ENCODE measurements around the gene CBFA2T3.
"Not testable (repeated sequence)": the region's sequence is repeated elsewhere in the genome, so short reads cannot be mapped to it uniquely, and the experiment has no call there.

CBFA2T3 gene

DNA sequence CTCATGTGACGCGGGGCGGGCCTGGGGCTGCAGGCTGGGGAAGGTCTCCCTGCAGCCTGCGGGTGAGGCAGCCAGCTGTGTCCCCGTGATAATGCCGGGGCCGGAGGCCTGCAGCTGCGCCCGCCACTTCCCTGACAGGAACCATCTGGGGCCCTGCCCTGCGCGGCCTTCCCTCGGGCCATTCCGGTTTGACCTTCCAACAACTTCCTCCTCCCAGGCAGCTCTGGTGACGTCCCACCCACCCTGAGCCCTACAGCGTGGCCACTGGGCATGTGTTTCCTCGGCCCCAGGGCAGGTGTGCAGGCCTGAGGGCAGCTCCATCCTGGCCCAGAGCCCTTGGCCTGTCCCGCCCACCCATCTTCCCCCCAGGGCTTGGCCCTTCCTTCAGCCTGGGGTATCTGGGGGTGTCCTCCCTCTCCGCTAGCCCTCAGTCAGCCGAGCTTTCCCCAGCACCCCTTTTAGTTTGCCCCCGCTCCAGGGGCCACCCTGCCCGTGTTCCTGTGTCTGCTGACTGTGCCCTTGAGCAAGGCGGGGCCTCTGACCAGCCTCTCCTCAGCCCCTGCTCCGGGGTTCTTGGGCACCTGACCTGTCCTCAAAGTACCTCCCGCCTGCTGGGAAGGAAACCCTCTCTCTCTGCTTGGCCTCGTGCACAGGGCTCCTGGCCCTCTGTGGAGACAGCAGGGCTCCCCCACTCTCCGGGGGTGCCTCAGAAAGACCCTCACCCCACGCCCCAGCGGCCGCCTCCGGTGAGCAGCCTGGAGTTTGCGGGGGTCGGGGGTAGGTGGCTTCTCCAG, at the start of gene CBFA2T3:
TSS of gene CBFA2T3 (minus strand) at position 190 of the 794 bp plus-strand sequence. CDS start 400 bp downstream, outside the sequence.
- H3K27ac ChIP-seq: peak within 1 kb of the TSS in 13 of 21 experiments; percentile 12 to 80 (median 38)
- peak within 1 kb of the TSS; percentile 9 to 31 (median 18) for H3K4me3 ChIP-seq

DNA sequence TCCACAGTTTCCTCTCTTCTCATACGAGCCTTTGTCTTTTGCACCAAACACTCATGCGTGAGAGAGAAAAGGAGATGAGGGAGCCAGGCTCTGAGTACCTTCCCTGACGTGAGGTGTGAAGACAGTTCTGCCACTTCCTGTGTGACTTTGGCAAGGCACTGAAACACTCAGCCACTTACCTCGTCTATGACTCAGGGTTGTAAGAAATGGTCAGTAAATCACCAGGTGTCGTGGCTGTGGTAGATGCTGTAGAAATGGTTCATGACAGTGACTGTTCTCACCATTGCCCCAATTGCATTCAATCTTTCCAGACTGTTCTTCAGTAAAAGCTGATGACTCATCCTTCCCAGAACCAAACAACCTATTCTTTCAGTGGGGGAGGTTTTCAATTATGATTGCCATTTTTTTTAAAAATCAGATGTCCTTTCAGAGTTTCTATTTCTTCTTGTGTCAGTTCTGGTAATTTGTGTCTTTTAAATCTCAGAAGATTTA, 49.2 kb upstream of the CBFA2T3 start:
- Histone ChIP-seq H3K27ac (no peak overlapping the region), H3K4me3 (no peak overlapping the region)

- Histone ChIP-seq H3K4me3 (no peak overlapping the region), H3K27ac (no peak overlapping the region)
Observed at GRCh38 chr16:89025636-89026035, 48.6 kb upstream of the CBFA2T3 start.

GRCh38 chr16:89024546-89025060, 47.6 kb upstream of the CBFA2T3 start:
- Histone ChIP-seq H3K4me3 (no peak overlapping the region), H3K27ac (no peak overlapping the region)

DNA sequence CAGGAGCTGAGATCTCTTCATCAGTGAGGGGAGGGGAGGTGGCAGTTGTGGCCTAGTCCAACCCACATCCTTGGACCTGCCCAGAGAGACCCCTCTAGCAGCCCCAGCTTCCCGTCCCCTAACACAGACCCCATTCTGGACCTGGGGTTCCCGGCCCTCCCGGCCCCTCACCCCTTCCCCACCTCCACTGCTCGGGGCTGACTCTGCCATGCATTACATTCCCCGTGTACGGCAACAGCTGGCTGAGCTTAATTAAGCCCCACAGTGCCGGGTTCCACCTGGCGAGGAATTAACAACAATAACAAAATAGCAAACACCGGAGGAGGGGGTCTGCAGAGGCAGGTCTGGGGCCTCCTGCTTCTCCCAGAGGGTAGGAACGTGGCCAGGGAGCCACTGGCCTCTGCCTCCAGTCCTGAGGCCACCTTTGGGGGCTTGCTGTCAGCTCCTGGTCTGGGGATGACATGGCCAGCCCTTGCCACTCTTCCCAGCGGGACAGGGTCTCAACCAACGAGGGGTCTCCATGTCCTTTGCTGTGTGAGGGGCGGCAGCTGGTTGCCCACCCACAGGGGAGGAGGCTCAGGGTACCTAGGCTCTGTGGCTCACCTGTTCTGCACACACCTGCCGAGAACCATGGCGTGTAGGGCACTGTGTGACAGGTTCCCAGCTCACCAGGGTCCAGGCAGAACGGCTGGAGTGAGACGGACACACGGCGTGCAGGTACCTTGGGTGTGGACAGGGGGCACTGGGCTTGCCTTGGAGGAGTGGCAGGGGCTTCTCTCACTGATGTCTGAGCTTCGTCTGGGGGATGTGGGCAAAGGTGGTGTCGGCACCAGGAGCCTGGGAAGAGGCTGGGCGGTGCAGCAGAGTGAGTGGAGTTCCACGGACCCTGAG, 46.9 kb upstream of the CBFA2T3 start:
- Histone ChIP-seq H3K27ac (no peak overlapping the region), H3K4me3 (no peak overlapping the region)

DNA sequence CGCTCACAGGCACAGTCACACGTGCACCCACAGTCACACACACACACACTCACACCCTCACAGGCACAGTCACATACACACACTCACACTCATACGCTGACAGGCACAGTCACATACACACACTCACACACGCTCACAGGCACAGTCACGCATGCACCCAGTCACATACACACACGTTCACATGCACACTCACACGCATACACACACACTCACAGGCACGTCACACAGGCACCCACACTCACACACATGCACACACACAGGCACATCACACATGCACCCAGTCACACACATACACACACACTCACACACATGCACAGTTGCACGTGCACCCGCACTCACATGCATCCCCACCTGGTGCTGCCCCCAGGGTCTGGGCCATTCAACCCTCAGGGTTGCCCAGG, 46.1 kb upstream of the CBFA2T3 start:
- Histone ChIP-seq H3K27ac (no peak overlapping the region), H3K4me3 (no peak overlapping the region)

GRCh38 chr16:89022051-89022836, 45.2 kb upstream of the CBFA2T3 start:
- H3K4me3 ChIP-seq: no peak overlapping the region
- no peak overlapping the region for H3K27ac ChIP-seq

DNA sequence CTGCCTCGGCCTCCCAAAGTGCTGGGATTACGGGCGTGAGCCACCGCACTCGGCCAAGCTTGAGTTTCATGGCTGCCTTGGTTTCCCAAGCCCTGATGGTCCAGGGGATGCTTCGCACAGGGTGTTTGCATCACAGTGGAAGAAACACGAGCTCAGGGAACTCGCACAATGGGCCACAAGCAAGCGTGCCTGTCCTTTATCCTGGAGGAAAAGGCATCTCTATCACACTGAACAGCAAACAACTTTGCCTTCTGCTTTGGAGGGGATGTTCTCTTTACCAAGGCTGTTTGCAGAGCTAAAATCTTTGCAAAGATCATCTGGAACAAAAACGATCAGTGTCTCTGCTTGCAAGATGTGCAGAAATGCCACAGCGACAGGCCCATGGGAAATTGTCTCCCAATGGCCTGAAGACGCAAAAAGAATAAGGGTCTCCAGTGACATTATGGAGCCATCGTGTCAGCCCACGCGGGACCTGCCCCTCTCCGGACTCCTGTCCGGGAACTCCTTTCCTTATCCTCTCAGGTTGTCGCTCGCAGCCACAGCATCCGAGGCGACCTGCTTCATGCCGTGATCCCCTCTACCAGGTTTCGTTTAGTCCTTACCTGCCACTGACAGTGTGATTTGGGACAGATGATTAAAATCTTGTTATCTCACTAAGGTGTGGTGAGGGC, 44.1 kb upstream of the CBFA2T3 start:
- Histone ChIP-seq H3K27ac (no peak overlapping the region), H3K4me3 (no peak overlapping the region)

GRCh38 chr16:89020068-89020924, 43.3 kb upstream of the CBFA2T3 start:
- no peak overlapping the region for H3K4me3 ChIP-seq

DNA sequence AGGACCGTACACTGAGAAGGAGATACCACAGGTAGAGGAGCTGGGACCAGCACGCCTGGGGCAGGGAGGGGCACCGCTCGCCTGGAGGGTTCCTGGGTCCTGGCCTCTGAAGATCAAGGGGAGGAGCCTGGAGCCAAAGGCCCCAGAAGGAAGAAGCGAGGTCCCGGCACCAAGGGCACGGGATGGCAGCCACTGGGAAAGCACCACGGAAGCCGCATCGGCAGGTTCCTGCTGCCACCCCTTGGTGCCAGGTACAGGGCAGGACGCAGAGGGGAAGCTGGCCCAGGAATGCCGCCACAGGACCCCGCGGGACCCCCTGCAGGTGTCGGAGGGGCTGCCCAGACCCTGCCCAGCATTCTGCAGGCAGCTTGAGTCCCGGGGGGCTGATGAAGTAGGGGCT, 42.5 kb upstream of the CBFA2T3 start:
- Histone ChIP-seq H3K27ac (no peak overlapping the region), H3K4me3 (no peak overlapping the region)

More at GRCh38 chr16:89020068-89020924, 43.3 kb upstream of the CBFA2T3 start:
- H3K27ac ChIP-seq: no peak overlapping the region

GRCh38 chr16:89018282-89019158, 41.5 kb upstream of the CBFA2T3 start:
- Histone ChIP-seq H3K27ac (peak overlapping the region in 1 of 21 experiments; percentile 34), H3K4me3 (peak overlapping the region in 1 of 7 experiments; percentile 5)

- H3K4me3 ChIP-seq: no peak overlapping the region
- peak overlapping the region in 1 of 21 experiments; percentile 34 for H3K27ac ChIP-seq
Observed at GRCh38 chr16:89017543-89018281, 40.7 kb upstream of the CBFA2T3 start.

DNA sequence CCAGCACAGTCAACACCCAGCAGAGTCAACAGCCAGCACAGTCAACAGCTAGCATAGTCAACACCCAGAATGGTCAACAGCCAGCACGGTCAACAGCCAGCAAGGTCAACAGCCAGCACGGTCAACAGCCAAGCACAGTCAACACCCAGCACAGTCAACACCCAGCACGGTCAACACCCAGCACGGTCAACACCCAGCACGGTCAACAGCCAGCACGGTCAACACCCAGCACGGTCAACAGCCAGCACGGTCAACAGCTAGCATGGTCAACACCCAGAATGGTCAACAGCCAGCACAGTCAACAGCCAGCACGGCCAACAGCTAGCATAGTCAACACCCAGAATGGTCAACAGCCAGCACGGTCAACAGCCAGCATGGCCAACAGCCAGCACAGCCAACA, 39.6 kb upstream of the CBFA2T3 start:
- not testable (repeated sequence) for H3K4me3 ChIP-seq, H3K27ac ChIP-seq

GRCh38 chr16:89015271-89015859, 38.4 kb upstream of the CBFA2T3 start:
- no peak overlapping the region for H3K27ac ChIP-seq
- H3K4me3 ChIP-seq: no peak overlapping the region

DNA sequence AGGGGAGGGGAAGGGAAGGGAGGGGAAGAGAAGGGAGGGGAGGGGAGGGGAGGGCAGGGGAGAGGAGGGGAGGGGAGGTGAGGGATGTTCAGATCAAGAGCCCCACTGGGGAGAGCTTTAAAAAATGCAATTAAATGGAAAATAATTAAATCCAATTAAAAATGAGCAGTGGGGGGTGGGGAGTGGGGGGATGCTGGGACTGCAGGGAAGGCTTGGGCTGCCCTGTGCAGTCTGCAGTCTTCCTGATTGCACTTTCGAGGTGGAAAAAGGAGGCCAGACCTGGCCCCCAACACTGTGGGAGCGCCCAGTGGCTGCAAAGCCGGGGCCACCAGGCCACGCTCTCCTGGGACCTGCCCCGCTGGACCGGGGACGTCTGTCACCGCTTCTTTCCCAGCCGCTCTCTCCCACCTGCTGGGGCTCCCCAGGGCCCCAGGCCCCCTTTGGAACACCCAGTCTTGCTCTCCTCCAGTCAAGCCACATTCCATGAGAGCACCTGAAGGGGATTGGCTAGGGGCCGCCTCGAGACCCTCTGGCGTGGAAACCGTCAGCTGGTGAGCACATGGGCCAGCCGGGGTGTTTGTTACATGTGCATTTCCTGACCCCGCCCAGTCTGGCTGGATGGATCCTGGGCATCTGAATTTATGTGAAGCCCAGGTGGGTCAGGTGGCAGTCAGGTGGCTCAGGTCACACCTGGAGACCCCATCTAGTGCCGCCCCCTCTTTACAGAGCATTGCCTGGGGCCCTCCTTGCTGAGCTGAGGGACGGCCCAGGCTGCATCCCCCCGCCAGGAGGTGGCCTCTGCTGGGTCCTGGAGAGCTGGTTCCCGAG, 37.6 kb upstream of the CBFA2T3 start:
- H3K27ac ChIP-seq: no peak overlapping the region
- H3K4me3 ChIP-seq: no peak overlapping the region
